Stomach (tissue), 4 donors: ENCODE data around the gene FAM89B.

Experiments used
- CTCF ChIP-seq, 7 experiments: fragments of 450-650 bp in 4 of 7; fragments of 200-600 bp in 3 of 7; sonication (generic) in 3 of 7; IDR thresholded peaks; one replicate each; pipeline ENCODE4 v1.5.1; 2016 to 2019; ENCODE audit warnings: antibody characterized with exemption in 7 of 7, control low read depth in 2 of 7, mild to moderate bottlenecking in 1 of 7
- EP300 ChIP-seq: sonication (generic); formaldehyde crosslinking; IDR thresholded peaks from one replicate; pipeline ENCODE4 v1.6.1; 2017; ENCODE audit warnings: antibody characterized with exemption
- POLR2A ChIP-seq, 4 donors: fragments of 450-650 bp; IDR thresholded peaks; one replicate each; pipeline ENCODE4 v1.6.1; 2016; ENCODE audit warnings: antibody characterized with exemption in 4 of 4, control low read depth in 2 of 4, mild to moderate bottlenecking in 1 of 4, moderate library complexity in 1 of 4
- POLR2AphosphoS5 ChIP-seq, 3 donors: sonication (generic); formaldehyde crosslinking; IDR thresholded peaks; one replicate each; pipeline ENCODE4 v1.6.1; 2016; ENCODE audit warnings: antibody characterized with exemption in 3 of 3

- TF ChIP-seq CTCF (IDR thresholded peaks at IDR 0.05) (no peak), POLR2A (IDR thresholded peaks at IDR 0.05) (no peak), EP300 (no peak), POLR2AphosphoS5 (IDR thresholded peaks at IDR 0.05) (no peak)
Measured at GRCh38 chr11:65558930-65559509, 13.3 kb upstream of the FAM89B start.
